AML-193 (cell line): ENCODE results near the gene PLP2.

ENCODE experiments used
- DNase-seq, 2 experiments: peaks; one replicate each; lab custom pipeline; 2025; lab: John Stamatoyannopoulos, UW

Gene PLP2

DNA sequence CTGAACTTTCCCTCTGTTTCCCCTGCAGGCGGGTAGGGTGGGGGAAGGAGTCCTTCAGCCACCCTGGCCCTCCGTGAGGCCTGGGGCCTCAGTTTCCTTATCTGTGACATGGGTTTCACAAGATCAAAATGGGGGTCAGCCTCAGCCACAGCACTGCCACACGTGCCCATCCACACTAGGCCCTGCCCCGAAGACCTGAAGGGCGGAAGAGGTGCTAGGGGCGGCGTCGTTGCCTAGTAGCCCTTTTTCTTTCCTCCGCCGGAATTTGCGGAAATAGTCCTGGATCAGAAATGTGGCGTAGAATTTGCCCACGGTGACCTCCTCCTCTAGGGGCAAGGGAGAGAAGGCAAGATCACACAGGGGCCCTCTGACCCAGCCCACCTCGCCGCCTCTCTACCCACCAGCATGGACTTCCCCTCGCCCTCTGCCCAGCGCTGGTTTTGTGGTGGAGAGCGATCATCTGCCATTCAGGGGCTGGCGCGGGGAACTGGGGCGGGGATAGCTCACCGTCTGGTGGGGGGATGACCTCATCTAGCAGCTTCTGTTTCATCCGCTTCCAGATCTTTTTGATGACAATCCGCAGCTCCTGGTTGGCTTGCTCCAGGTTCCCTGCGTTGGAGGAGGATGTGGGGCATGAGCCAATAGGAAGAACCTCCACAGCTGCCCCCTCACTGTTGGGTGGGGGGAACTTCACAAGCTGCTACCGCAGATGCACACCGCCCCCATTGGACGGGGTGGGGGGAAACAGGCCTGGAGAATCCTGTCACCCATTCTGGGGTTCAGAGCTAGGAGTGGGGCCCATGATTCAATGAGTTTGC, 37.9 kb downstream of the PLP2 start:
- no peak for DNase-seq

DNA sequence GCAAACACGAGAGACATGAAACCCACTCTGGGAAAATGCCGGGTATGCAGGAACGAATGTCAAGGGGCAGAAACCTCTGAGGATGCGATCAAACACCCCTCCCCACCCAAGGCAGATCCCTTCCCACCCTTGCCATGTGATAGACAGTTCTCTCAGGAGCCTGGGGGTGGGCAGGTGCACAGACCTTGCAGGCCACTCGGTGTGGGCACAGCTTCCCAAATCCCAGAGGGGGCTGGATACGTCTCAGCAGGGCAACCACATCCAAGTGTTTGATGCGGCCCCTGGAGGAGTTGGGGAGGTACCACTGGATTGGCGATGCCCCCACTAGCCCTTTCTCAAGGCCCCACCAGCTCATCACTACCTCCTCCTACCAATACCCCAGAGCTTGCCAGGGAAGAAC, 38.7 kb downstream of the PLP2 start:
- no peak for DNase-seq

DNA sequence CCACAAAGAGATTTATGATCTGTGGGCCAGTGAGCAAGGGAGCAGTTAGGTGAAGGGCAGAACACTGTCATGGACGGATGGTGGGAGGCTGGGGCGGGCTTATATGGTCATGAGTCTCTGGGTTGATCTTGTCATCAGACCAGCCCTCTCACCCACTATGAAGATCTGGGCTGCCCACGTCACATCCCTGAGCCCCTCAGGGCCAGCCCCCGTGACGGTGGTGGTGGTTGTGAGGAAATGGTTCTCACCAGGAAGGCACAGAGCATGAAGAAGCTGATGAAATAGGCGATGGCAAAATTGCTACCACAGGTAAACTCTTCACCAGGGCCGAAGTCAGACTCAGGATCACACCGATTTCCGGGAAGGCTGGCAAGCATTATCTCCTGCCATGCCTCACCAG, 39.4 kb downstream of the PLP2 start:
- no peak for DNase-seq

DNA sequence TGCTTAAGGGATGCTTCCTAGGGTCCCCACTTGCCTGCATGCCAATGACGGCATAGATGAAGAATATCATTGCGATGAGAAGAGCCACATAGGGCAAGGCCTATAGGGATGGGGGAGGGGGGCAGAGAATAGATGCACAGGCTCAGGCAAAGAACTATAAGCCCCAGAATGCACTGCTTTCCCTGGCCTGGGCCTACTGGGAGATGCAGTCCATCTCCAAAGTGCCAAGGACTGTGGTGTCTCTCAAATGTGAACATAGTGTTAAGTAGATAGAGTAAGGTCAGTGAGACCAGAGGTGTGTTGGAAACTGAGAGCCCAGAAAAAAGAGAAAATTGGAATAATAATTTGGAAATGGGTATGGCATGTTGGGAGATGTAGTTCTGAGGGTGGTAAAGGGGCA, 40.5 kb downstream of the PLP2 start:
- no peak for DNase-seq

DNA sequence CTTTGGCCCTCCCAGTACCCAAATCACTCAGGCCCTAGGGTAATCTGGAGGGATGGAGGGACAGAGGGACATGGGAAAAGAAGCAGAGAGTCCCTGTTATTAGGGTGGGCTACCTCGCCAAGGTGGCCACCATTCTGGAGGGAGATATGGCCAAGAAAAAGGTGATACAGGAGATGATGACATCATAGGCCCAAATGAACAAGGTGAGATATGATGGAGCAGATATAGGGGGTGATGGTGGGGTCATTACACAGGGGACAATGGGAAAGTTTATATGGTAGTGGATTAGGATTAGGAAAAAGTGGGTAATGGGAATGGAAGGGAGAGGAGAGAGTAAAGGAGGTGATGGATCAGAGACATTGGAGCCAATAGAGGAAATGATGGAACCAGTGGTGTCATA, 41.2 kb downstream of the PLP2 start:
- no peak for DNase-seq

DNA sequence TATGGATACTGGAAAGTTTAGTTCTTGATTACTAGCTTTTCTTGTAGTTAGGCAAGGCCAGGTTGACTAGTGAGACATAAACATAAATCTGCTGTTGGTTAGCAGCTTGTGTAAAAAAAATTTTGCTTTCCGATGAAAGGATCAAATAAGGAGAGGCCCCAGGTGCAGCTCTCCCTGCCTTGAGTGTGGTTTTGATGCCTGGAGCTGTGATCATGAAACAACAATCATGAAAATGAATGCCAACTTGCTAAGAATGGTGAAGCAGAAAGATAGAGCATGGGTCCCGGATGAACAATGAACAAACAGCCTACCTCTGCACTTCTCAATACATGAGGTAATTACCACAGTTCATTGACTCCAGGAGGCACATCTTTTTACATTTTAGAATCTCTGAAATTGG, 42.7 kb downstream of the PLP2 start:
- no peak for DNase-seq

DNA sequence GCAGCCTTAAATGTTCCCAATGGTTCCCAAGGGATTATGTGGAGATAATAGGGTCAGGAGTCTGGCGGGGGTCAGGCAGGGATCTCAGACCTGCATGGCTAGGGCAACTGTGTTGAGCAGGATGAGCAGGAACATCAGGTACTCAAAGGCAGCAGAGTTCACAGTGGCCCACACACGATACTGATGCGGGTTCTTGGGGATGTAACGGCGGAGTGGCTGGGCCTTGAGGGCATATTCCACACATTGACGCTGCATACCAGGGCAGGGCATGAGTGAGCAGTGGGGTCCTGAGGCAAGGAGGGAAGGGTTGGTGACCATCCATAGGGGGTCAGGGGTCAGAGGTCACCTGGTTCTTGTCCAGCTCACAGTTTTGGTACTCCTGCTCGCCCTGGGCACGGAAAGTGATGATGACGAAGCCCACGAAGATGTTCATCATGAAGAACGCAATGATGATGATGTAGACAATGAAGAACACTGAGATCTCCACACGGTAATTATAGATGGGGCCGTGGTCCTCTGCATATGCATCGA, 43.4 kb downstream of the PLP2 start:
- DNase-seq = no peak

DNA sequence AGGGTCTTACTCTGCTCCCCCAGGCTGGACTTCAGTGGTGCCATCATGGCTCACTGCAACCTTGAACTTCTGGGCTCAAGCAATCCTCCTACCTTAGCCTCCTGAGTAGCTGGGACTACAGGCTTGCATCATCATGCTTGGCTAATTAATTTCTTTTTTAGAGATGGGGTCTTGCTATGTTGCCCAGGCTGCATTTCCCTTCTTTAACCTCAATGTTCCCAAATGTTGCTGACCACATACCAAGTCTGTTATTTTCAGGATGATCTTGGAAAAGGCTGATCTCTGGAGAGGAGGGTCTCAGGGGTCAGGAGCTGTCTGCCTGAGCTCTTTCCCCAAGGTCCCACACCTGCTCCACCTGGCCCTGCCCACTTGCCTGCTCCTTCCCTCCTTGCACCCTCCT, 48.4 kb downstream of the PLP2 start:
- no peak for DNase-seq

DNA sequence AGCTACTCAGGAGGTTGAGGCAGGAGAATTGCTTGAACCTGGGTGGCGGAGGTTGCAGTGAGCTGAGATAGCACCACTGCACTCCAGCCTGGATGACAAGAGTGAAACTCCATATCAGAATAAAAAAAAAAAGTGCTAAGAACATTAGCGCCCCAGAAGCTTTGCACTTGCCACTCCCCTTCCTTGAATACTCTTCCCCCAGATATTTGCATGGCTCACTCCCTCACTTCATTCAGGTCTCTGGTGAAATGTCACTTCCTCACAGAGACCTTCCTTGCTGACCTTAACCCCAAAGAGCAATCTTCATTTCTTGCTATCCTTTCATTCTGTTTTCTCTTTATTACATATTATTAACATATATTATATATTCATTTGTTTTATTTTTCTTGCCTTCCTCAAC, 50.2 kb downstream of the PLP2 start:
- DNase-seq = no peak
